Raji (cell line): Measurements from ENCODE around the gene TIRAP.
A peak's percentile ranks its signal among the peaks of the same experiment; 100 is the strongest.

Source experiments
- POLR2A ChIP-seq: IDR thresholded peaks from 2 replicates; pipeline ENCODE4 v1.6.1; 2011; ENCODE audit warnings: low read depth, low read length, control low read depth; ENCODE audit not compliant: insufficient read depth

Gene TIRAP, protein sequence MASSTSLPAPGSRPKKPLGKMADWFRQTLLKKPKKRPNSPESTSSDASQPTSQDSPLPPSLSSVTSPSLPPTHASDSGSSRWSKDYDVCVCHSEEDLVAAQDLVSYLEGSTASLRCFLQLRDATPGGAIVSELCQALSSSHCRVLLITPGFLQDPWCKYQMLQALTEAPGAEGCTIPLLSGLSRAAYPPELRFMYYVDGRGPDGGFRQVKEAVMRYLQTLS

DNA sequence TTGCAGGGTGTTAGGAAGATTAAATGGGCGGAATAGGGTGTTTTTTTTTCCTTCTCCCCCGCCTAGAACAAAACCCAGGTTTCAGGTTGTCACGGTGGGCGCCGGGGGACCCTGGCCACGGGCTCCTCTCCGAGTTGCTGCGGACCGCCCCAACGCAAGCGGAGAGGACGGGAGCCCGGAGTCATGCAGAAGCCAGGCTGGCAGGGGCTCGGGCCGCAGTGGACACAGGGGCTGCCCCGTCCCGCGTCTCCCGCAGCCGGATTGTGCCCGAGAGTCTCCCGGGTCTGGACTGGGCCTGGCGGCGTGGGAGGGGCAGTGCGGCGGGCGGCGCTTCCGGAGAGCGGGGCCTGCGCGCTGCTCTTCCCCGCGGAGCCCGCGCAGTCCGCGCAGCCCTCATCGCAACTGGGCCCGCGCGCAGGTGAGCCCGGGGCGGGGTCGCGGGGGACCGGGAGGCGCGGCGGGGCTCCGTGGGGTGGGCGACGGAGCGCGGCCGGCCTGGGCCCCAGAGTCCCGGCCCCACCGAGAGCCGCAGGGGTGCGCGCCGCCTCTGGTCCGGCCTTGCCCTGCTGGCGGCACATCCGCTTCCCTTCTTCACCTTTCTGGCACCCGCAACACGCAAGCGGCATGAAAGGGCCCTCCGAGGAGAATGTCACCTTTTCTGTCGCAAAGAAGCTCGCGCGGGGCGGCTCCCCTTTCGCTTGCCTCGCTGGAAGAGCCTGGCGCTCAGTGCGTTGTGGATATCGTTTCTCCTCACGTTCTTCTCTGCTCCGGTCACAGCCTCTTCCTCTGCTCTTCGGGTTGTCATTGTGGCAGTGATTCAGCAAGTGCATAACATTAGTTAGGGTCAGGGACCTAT, at the start of gene TIRAP:
TIRAP (plus strand) TSS at position 358 of the 856 bp plus-strand sequence. CDS start 7,802 bp downstream, outside the sequence.
- no peak for TF ChIP-seq POLR2A

GRCh38 chr11:126233391-126233790, 49.5 kb upstream of the TIRAP start:
- no peak for TF ChIP-seq POLR2A

DNA sequence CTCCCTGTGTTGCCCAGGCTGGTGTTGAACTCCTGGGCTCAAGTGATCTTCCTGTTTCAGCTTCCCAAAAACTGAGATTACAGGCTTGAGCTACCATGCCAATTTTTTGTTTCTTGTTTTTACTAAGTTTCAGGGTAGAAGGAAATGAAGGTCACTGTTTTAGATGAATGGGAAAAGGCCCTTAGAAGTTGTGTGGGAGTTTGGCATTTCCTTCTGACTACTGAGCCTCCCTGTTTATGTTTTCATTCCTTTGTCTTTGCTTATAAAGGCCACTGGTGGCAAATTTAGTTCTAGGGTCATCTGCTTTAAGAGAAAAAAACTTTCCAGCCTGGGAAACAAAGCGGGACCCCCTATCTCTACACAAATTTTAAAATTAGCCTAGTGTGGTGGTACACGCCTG, 36.3 kb upstream of the TIRAP start:
- no peak for TF ChIP-seq POLR2A

GRCh38 chr11:126253265-126253664, 29.6 kb upstream of the TIRAP start:
- TF ChIP-seq POLR2A = no peak

DNA sequence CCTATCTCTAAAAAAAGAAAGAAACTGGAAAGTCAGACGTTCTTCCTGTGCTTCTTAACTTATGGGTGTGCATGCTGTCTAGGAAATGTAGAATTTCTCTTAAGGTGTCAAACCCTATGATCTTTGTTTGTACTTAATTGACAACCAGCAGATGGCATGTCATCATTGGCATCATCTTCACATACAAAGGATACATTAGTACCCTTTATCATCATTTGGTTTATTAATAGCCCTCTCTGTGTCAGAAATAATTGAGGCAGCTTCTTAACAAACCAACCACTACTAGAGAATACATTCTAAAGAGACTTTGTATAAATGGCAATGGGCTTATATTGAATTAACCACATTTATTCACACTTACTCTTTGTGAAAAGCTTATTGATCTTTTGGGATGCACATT, 28.1 kb upstream of the TIRAP start:
- TF ChIP-seq POLR2A = no peak

DNA sequence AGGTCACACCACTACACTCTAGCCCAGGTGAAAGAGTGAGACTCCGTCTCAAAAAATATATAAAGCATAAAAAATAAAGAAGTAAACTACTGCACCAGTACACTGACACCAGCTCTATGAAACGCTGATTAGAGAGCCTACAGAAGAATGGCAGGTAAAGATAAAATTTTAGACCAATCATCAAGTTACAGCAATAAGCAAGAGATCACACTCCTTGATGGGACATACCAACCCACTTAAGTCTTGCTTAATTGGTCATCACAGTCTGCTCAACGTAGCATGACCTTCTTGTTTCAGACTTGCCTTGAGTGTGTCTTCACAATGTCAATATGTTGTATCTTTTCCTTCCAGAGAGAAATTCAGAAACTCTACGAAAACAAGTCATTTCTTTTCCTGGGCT, 26.7 kb upstream of the TIRAP start:
- no peak for TF ChIP-seq POLR2A

- no peak for TF ChIP-seq POLR2A
These were observed 25.7 kb upstream of the TIRAP start for GRCh38 chr11:126257144-126257543.

- TF ChIP-seq POLR2A = no peak
These were observed 25.1 kb upstream of the TIRAP start for GRCh38 chr11:126257764-126258163.

DNA sequence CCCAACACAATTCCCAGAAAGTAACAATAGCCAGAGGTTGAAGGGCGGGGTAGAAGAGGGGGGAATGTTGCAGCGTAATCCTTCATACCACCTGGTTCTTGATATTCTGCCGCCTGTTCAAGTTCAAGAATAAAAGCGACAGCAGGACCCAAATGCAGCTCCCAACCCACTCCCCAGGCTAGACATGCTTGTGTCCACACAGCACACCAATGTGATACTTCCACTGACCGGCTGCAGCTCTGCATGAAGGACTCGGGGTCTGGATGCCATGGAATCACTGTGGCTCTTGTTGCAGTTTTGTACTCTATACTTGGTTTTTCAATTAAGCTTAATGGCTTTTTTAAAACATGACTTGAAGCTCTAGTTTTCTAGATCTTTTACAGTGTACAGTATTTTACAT, 20.7 kb upstream of the TIRAP start:
- no peak for TF ChIP-seq POLR2A

DNA sequence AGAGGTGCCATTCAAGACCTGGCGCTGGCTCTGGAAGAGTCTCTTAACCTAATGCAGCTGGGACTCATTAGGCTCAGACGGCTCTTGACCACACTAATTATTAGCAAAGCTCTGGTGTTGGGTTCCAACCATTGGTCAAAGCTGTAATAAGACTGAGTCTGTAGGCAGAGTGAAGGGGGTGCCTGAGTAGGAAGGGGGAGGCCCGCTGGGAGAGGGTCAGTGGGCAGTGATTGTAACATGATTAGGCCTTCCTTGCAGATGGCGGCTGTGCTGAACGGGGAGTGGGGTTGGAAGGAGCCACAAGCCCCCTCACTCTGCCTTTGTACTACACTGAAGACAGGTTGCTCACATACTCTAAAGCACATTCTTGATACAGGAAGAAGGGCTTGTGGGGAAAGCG, 19.4 kb upstream of the TIRAP start:
- TF ChIP-seq POLR2A = no peak

- no peak for TF ChIP-seq POLR2A
These were observed 17.1 kb upstream of the TIRAP start for GRCh38 chr11:126265811-126266210.

GRCh38 chr11:126267650-126268049, 15.2 kb upstream of the TIRAP start:
- no peak for TF ChIP-seq POLR2A

DNA sequence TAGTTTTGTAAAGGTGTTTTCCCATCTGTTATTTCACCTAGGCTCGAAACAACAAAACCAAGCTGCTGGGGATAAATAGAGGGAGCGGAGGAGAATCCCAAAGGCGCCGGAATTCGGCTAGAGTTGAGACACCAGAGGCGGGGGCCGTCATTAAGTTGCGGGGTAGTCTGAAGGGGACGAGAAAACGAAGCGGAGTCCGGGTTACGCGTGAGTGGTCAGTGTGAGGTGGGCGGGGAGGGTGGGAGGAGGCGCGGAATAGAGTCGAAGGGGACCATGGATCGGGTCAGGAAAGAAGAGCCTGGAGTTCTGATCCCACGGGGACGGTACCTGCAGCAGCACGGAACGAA, 14.6 kb upstream of the TIRAP start:
- TF ChIP-seq POLR2A = no peak

DNA sequence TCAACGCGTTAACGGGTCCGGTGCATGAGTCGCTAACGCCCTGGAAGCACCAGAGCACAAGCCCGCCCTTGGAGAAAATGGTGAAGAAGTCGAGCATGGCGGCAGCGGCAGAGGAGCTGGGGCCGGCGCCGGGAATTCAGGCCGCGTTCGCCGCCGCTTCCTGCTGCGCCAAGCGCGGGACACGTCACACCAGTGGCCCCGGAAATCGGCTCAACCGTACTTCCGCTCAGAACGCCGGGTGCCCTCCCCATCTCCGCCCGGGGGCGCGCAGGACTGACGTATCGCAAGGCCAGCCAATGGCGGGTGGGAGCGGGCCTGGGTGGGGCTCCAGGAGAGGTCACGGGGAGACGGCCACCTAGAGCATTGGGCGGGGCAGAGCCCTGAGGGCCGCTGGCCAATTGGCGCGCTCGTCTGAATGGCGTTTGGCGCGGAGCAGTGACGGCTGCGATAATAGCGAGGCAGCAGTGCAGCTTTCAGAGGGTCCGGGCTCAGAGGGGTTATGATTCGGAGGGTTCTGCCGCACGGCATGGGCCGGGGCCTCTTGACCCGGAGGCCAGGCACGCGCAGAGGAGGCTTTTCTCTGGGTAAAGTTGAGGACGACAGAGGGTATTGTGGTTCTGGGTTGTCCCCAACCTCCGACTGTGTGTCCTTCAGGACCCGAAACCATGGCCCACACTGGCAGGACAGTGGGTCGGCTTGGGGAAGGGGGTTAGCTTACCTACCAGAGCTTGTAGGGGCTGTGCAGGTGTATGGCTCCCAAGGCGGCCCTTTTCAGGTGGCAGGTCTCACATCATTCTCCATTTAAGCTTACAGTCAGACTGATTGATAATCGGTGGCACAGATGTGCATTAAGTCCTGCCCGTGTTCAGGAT, 13.9 kb upstream of the TIRAP start, which contains the start of the genes FOXRED1 and SRPRA:
FOXRED1 (plus strand) TSS at position 447 of the 872 bp plus-strand sequence; CDS start at position 500, 53 bp downstream.
SRPRA (minus strand) TSS at position 188 of the 872 bp plus-strand sequence; CDS start at position 97, 91 bp downstream.
- peak; percentile 90 for TF ChIP-seq POLR2A

GRCh38 chr11:126277322-126277721, 5.6 kb upstream of the TIRAP start:
- no peak for TF ChIP-seq POLR2A
